Stimulated activated CD8-positive, alpha-beta memory T cell treated with anti-CD3 and anti-CD28 coated beads, Interleukin-15, amount 100 ng/mL, for 1 hour (primary cell): ENCODE measurements around the gene PROKR1.

Source experiments
- DNase-seq: peaks from one replicate; pipeline ENCODE4 v3.0.0-alpha.2; 2020; ENCODE audit warnings: low read depth

PROKR1 gene

GRCh38 chr2:68698567-68699377, 55.4 kb downstream of the PROKR1 start:
- DNase-seq: no peak

- no peak for DNase-seq
Observed at GRCh38 chr2:68700560-68700959, 57.2 kb downstream of the PROKR1 start.

- DNase-seq: no peak
Observed at GRCh38 chr2:68706637-68707036, 63.3 kb downstream of the PROKR1 start.
